Skeletal muscle tissue (tissue), 4 donors: Measurements from ENCODE around the gene IFNK. TPM values are rescaled to one million over a fixed set of nuclear protein-coding genes. Genes with fewer than 3 reads are reported as not detected.

Experiments
- H3K27ac ChIP-seq: one replicate; pipeline ENCODE4 v1.7.0; 2013; ENCODE audit warnings: mild to moderate bottlenecking, low read depth, low read length, inconsistent platforms
- H3K27me3 ChIP-seq, 3 donors: one replicate each; pipeline ENCODE4 v1.7.0; 2013; ENCODE audit warnings: low read length in 3 of 3; ENCODE audit not compliant: control insufficient read depth in 3 of 3, insufficient read depth in 3 of 3
- H3K36me3 ChIP-seq, 3 donors: one replicate each; pipeline ENCODE4 v1.7.0; 2013; ENCODE audit warnings: low read length in 3 of 3; ENCODE audit not compliant: control insufficient read depth in 3 of 3, insufficient read depth in 3 of 3
- H3K4me1 ChIP-seq, 3 donors: one replicate each; pipeline ENCODE4 v1.7.0; 2013; ENCODE audit warnings: low read length in 3 of 3, mild to moderate bottlenecking in 3 of 3; ENCODE audit not compliant: control insufficient read depth in 3 of 3, insufficient read depth in 3 of 3
- H3K4me3 ChIP-seq, 3 donors: one replicate each; pipeline ENCODE4 v1.7.0; 2013; ENCODE audit warnings: low read length in 3 of 3
- H3K9ac ChIP-seq, 3 donors: one replicate each; pipeline ENCODE4 v1.7.0; 2013; ENCODE audit warnings: low read length in 3 of 3, mild to moderate bottlenecking in 3 of 3, moderate library complexity in 2 of 3, low read depth in 1 of 3
- H3K9me3 ChIP-seq, 3 donors: one replicate each; pipeline ENCODE4 v1.7.0; 2013; ENCODE audit warnings: low read length in 3 of 3; ENCODE audit not compliant: control insufficient read depth in 3 of 3
- total RNA-seq: library from RNA; depleted of rRNA; stranded (reverse); fragments of >200 nt; gene quantifications from one replicate; pipeline ENCODE4 v1.2.3, GENCODE V29; 2014
- donor health status: Osteomylitis.

IFNK gene
- total RNA-seq, 1 donor from 2014 or later = not detected

DNA sequence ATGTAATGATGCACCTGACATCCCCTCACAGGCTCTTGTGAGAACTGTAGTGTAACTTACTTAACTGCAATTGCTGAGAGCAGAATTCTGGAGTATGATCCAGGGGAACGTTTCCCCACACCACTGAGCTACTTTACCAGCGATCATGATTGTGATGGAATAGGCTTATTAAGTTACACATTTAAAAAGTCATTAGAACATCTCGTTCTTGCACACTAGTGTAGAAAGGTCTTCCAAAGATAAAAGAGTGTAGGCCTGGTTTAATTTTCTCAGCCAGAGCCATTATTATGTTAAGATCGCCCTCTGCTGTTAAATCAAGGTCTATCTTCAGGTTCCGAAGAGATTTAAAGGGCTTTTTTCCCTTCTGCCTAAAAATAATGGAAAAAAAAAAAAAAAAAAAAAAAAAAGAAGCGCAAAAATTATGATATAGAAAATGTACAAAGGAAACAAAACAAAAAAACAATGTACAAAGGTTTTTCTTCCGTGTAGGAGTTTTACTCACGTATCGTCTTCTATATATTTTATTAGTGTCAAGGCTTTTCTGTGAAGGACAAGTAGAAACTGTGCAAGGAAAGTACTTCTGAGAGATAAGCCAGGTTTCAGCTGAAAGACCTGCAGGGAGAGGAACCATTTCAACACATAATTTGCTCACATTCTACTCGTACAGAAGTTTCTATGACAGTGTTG, 24.1 kb downstream of the IFNK start:
- Histone ChIP-seq H3K27ac (no peak overlapping the region), H3K9me3 (no peaks in the 10 kb centered on the region), H3K9ac (peak overlapping the region in 1 of 3 donors; percentile 17), H3K27me3 (no peaks in the 10 kb centered on the region), H3K4me1 (peaks cover 0 to 15% (median 0%) of the 10 kb centered on the region in 3 donors), H3K4me3 (no peak overlapping the region), H3K36me3 (peaks cover 0 to 9% (median 6%) of the 10 kb centered on the region in 3 donors)

- Histone ChIP-seq H3K9ac (no peak overlapping the region), H3K27me3 (no peaks in the 10 kb centered on the region), H3K4me1 (peaks cover 0 to 13% (median 0%) of the 10 kb centered on the region in 3 donors), H3K27ac (no peak overlapping the region), H3K4me3 (no peak overlapping the region), H3K9me3 (no peaks in the 10 kb centered on the region), H3K36me3 (peaks cover 0 to 14% (median 12%) of the 10 kb centered on the region in 3 donors)
Measured at GRCh38 chr9:27549196-27549755, 25.2 kb downstream of the IFNK start.

DNA sequence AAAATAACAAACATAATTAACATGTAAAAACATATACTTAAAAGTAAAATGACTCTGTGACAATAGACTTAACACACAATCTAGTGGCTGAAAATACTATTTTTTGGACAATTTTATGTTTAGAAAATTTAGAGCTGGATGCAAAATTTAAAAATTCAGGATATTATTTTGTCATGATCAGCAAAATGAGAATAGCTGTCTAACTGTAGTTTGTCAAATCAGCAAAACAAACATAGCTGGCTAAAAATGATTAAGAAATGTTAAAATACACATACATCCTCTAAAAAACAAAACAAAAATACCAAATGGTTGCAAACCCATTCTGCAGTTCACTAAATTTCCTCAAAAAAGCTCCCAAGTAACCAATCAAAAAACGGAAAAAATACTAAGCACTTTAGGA, 30.6 kb downstream of the IFNK start:
- no peaks in the 10 kb centered on the region for H3K9me3 ChIP-seq
- no peak overlapping the region for H3K4me3 ChIP-seq
- H3K27ac ChIP-seq = no peak overlapping the region
- no peaks in the 10 kb centered on the region for H3K27me3 ChIP-seq
- peaks cover 4 to 33% (median 27%) of the 10 kb centered on the region in 3 donors for H3K36me3 ChIP-seq
- no peak overlapping the region for H3K9ac ChIP-seq
- H3K4me1 ChIP-seq = no peaks in the 10 kb centered on the region

DNA sequence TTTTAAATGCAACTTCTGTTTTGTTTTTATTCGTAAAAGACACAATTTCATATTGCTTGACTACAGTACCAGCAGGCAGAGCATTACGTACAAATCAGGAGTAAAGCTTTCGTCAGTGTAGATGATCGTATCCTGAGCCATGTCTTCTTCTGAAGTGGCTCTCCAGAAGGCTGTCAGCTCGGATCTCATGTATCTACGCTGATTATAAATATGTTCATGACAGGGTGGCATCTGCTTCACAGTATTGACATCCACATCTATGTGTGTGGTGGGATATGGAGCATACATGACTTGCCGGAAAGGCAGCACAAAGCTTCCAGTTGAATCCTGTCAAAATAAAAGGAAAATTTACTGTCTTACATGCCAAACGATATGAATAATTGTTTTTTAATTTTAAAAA, 32.4 kb downstream of the IFNK start:
- Histone ChIP-seq H3K27me3 (no peaks in the 10 kb centered on the region), H3K36me3 (peaks cover 4 to 33% (median 32%) of the 10 kb centered on the region in 3 donors), H3K9me3 (no peaks in the 10 kb centered on the region), H3K4me3 (no peak overlapping the region), H3K9ac (no peak overlapping the region), H3K27ac (no peak overlapping the region), H3K4me1 (no peaks in the 10 kb centered on the region)

- Histone ChIP-seq H3K9ac (no peak overlapping the region), H3K9me3 (no peaks in the 10 kb centered on the region), H3K4me1 (no peaks in the 10 kb centered on the region), H3K27ac (no peak overlapping the region), H3K36me3 (peaks cover 4 to 35% (median 35%) of the 10 kb centered on the region in 3 donors), H3K4me3 (no peak overlapping the region), H3K27me3 (no peaks in the 10 kb centered on the region)
Measured at GRCh38 chr9:27558307-27558706, 34.2 kb downstream of the IFNK start.

DNA sequence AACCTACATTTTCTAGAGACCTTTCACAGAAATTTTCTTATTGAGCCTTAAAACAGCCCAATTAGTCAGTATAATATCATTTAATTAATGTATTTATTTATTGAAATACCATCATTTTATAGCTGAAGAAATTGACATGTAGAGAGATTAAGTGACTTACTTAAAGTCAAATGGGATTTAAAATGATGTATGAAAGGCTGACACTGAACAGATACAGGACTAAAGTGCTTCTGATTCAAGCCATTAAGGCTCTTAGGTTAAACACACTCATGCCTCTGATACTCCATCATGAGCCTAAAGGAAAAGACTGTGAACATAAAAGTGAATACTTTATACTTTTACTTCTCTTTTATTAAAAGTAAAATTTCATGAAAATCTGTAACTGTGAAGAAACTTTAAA, 36.4 kb downstream of the IFNK start:
- H3K9ac ChIP-seq = no peak overlapping the region
- peaks cover 4 to 26% (median 26%) of the 10 kb centered on the region in 3 donors for H3K36me3 ChIP-seq
- H3K27ac ChIP-seq = no peak overlapping the region
- no peaks in the 10 kb centered on the region for H3K9me3 ChIP-seq
- H3K4me1 ChIP-seq = no peaks in the 10 kb centered on the region
- H3K4me3 ChIP-seq = no peak overlapping the region
- no peaks in the 10 kb centered on the region for H3K27me3 ChIP-seq

DNA sequence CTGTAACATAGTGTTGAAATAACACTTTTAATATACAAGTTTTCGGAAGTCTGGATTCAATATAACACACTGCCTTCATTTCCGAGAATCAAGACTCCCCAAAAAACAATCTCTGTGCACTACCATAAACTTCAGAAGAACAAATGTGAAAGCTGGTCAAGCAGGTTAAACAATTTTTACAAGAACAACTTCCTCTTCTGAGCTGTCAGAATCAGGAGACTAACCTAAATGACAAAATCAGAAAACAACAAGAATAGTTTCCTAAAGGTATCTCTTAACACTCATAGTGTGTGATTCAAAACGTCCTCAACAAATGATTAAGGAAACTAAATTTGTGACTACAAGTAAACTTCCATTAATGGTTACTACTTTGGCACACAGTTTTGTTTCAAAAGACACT, 37.6 kb downstream of the IFNK start:
- H3K9me3 ChIP-seq = no peaks in the 10 kb centered on the region
- H3K4me3 ChIP-seq = no peak overlapping the region
- H3K27me3 ChIP-seq = no peaks in the 10 kb centered on the region
- no peak overlapping the region for H3K27ac ChIP-seq
- H3K4me1 ChIP-seq = no peaks in the 10 kb centered on the region
- H3K9ac ChIP-seq = no peak overlapping the region
- H3K36me3 ChIP-seq = peaks cover 0 to 25% (median 20%) of the 10 kb centered on the region in 3 donors

DNA sequence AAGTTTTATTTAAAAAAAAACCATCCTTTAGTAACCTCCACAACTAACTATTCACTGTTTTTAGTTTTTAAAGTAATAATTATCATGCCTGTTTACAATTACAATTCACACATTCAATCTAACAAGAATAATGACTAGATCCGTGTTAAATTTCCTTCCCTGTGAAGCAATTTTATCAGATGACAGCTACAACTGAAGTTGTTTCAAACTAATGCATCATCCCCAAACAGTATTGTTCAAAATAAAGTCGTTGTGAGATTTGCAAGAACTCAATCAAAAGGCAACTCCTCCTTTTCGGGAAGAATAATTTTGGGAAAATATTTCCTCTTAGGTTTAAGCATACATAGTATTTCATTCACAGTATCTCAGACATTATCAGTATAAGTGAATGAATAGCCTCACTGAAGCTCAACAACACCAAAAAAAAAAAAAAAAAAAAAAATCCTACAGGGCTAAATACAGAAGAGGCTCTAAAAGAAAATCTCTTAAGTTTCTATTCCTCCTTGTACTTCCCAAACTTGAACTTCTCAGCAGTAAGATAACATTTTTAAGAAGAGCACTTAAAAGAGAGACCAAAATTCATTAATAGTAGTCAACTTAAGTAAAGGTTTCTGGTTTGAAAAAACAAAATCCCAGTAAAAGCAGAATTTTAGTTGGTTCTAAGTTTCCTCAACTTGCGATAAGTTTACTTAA, 39.8 kb downstream of the IFNK start:
- H3K27ac ChIP-seq = no peak overlapping the region
- no peaks in the 10 kb centered on the region for H3K4me1 ChIP-seq
- no peaks in the 10 kb centered on the region for H3K9me3 ChIP-seq
- H3K36me3 ChIP-seq = peaks cover 0 to 20% (median 15%) of the 10 kb centered on the region in 3 donors
- no peak overlapping the region for H3K9ac ChIP-seq
- no peaks in the 10 kb centered on the region for H3K27me3 ChIP-seq
- no peak overlapping the region for H3K4me3 ChIP-seq

DNA sequence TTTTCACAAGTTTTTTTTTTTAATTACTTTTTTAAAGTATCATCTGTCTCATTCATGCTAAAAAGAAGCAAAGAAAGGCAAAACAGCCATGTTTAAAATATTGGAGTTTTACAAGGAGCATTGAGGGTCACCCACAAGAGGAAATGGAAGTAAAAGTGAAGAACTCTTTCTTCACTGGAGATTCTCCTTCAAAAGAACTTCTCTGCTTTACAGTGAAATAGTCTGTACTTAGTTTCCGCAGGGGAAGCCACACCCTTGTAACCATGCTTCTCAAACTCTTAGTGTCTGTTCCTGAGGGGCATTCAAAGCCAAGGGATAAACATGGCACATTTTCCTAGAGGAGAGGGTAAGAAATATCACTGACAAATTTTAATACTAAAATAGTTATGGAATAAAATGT, 40.6 kb downstream of the IFNK start:
- Histone ChIP-seq H3K27me3 (no peaks in the 10 kb centered on the region), H3K9ac (no peak overlapping the region), H3K36me3 (peaks cover 0 to 17% (median 15%) of the 10 kb centered on the region in 3 donors), H3K9me3 (no peaks in the 10 kb centered on the region), H3K27ac (no peak overlapping the region), H3K4me3 (no peak overlapping the region), H3K4me1 (no peaks in the 10 kb centered on the region)

DNA sequence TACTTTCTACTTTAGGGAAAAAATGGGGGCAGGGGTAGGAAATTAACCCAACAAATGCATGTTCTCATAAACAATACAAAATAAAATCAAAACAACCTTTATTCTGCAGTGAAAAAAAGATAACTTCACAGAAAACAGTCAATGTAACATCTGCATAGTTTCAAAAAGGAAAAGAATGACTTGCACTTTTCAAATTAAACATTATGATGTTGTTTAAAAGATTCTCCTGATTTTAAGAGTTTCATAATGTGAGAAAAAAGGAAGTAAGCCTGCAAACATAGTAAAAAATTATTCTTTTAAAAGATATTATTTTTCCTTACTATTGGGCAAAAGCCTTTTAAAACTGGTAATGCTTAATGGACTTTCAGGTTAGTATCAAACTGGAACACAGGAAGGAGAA, 41.6 kb downstream of the IFNK start:
- no peaks in the 10 kb centered on the region for H3K4me1 ChIP-seq
- no peak overlapping the region for H3K4me3 ChIP-seq
- no peak overlapping the region for H3K27ac ChIP-seq
- peaks cover 0 to 13% (median 8%) of the 10 kb centered on the region in 3 donors for H3K36me3 ChIP-seq
- H3K9me3 ChIP-seq = no peaks in the 10 kb centered on the region
- no peaks in the 10 kb centered on the region for H3K27me3 ChIP-seq
- H3K9ac ChIP-seq = no peak overlapping the region
